Astrocyte of the cerebellum (primary cell): ENCODE data around the gene AAR2.

ENCODE experiments used
- DNase-seq: peaks from one replicate; pipeline ENCODE4 v3.0.0-alpha.2; 2011; ENCODE audit warnings: low read depth
- H3K4me3 ChIP-seq: 2 replicates; pipeline ENCODE4 v1.5.1; 2011; ENCODE audit warnings: mild to moderate bottlenecking, low read depth, low read length, moderate library complexity
- in situ Hi-C: cut with HindIII; loops from 2 replicates; pipeline ENCODE4 v1.10.0; 2017; ENCODE audit warnings: low sequenced_read_pairs
- TF ChIP-seq, protein P1 (sequence below): IDR thresholded peaks from 2 replicates; pipeline ENCODE4 v1.5.1; 2012; ENCODE audit warnings: low read length, low read depth, moderate library complexity, mild to moderate bottlenecking; ENCODE audit errors: missing control alignments

Gene AAR2

DNA sequence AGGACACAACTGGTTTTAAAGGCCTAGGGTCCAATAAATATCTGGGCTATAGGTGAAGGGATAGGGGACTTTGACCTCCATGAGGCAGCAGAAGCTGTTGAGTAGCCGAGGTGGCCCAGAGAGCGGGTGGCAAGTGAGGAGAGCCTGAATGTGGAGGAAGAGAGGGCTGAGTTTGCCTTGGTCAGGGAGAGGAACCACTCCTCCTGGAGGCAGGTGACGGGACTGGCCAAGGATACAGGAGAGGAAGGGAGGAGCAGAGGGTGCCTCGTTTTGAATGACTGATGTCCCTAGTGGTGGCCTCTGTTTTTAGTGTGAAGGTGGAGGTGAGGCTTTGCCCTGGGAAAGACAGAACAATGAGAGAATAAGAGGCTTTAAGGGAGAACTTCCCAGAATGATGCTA, 19.1 kb upstream of the AAR2 start:
- no peak for DNase-seq
- TF ChIP-seq, protein P1, sequence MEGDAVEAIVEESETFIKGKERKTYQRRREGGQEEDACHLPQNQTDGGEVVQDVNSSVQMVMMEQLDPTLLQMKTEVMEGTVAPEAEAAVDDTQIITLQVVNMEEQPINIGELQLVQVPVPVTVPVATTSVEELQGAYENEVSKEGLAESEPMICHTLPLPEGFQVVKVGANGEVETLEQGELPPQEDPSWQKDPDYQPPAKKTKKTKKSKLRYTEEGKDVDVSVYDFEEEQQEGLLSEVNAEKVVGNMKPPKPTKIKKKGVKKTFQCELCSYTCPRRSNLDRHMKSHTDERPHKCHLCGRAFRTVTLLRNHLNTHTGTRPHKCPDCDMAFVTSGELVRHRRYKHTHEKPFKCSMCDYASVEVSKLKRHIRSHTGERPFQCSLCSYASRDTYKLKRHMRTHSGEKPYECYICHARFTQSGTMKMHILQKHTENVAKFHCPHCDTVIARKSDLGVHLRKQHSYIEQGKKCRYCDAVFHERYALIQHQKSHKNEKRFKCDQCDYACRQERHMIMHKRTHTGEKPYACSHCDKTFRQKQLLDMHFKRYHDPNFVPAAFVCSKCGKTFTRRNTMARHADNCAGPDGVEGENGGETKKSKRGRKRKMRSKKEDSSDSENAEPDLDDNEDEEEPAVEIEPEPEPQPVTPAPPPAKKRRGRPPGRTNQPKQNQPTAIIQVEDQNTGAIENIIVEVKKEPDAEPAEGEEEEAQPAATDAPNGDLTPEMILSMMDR: no peak
- H3K4me3 ChIP-seq: no peak overlapping the region
- in situ Hi-C loops: no loop called here

GRCh38 chr20:36218380-36219064, 17.8 kb upstream of the AAR2 start:
- in situ Hi-C loops: no loop called here
- TF ChIP-seq, protein P1: no peak
- no peak overlapping the region for H3K4me3 ChIP-seq
- no peak for DNase-seq

GRCh38 chr20:36219671-36220220, 16.5 kb upstream of the AAR2 start:
- TF ChIP-seq, protein P1: no peak
- in situ Hi-C loops: no loop called here
- DNase-seq: no peak
- no peak overlapping the region for H3K4me3 ChIP-seq

DNA sequence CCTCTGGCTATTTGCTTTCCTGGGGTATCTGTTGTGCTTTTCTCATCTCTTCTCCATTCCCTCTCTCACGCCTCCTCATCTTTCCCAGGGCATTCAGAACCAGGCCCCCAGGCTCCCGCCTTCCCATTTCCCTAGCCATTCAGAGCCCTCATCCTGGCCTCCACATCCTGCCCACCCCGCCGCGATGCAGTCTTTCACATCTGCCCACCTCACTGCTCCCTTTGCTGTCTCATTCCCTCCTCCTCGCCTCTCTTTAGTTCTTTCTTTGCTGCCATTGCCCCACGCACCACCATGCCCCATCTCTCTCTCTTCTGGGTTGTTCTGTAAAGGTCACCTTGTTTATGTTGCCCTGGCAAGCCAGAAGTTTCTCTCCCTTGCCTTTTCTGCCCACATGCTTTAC, 10.6 kb upstream of the AAR2 start:
- TF ChIP-seq, protein P1: no peak
- in situ Hi-C loops: no loop called here
- no peak for DNase-seq
- no peak overlapping the region for H3K4me3 ChIP-seq

DNA sequence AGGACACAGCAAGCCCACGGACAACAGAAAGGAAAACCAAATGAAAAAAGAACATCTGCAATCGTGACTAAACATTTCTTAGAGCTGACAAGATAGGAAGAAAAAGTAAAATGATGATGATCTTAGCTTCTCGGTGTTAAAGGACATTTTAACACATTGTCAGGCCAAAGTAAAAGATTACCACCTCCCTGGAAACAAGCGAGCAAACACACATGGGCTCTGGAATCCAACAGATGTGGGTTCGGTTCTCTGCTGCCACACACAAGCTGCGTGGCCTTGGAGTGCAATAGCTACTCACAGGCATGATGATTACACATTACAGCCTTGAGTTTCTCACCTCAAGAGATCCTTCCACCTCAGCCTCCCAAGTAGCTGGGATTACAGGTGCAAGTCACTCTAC, 7.5 kb upstream of the AAR2 start:
- TF ChIP-seq, protein P1: no peak
- no peak overlapping the region for H3K4me3 ChIP-seq
- DNase-seq: no peak
- in situ Hi-C loops: no loop called here

DNA sequence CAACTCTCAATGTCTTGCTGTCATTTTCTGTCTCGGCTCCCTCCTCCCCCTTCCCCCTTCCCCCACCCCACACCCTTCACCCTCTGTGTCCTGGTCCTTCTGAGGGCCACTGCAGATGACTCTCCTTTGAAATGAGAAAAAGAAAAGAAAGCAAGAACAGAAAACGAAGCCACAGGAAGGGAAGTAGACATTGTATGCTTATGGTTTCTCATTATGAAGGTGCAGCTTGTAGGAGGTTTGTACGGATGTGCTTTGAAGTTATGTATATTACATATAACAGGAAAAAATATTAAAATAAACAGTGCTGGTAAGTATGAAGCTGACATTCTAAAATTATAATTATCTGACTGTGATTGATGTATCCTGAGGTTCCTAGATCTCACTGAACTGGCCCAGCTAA, 6.3 kb upstream of the AAR2 start:
- in situ Hi-C loops: no loop called here
- H3K4me3 ChIP-seq: no peak overlapping the region
- TF ChIP-seq, protein P1: no peak
- DNase-seq: no peak
